ENCODE data around the gene EIF3A.
A peak's percentile ranks its signal among the peaks of the same experiment; 100 is the strongest.

Gene EIF3A

GRCh38 chr10:119080521-119081259, at the start of gene EIF3A:
Gene EIF3A (minus strand): TSS chr10:119080817. CDS start chr10:119080676, 141 bp downstream.
- Histone ChIP-seq H3K27ac (peak within 1 kb of the TSS; percentile 96), H3K9me3 (ENCODE audit: severe bottlenecking) (no peaks in the 10 kb centered on the region), H3K27me3 (ENCODE audit: insufficient read depth, low read depth, severe bottlenecking) (no peaks in the 10 kb centered on the region), H3K36me3 (peaks cover 34% of the 10 kb centered on the region), H3K4me3 (ENCODE audit: low read depth, low read length) (peak within 1 kb of the TSS; percentile 98)
- DNase-seq, result peak; percentile 92
- TF ChIP-seq, protein P1, sequence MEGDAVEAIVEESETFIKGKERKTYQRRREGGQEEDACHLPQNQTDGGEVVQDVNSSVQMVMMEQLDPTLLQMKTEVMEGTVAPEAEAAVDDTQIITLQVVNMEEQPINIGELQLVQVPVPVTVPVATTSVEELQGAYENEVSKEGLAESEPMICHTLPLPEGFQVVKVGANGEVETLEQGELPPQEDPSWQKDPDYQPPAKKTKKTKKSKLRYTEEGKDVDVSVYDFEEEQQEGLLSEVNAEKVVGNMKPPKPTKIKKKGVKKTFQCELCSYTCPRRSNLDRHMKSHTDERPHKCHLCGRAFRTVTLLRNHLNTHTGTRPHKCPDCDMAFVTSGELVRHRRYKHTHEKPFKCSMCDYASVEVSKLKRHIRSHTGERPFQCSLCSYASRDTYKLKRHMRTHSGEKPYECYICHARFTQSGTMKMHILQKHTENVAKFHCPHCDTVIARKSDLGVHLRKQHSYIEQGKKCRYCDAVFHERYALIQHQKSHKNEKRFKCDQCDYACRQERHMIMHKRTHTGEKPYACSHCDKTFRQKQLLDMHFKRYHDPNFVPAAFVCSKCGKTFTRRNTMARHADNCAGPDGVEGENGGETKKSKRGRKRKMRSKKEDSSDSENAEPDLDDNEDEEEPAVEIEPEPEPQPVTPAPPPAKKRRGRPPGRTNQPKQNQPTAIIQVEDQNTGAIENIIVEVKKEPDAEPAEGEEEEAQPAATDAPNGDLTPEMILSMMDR (IDR thresholded peaks at IDR 0.05; ENCODE audit: low read depth, low read length), result no peak

DNA sequence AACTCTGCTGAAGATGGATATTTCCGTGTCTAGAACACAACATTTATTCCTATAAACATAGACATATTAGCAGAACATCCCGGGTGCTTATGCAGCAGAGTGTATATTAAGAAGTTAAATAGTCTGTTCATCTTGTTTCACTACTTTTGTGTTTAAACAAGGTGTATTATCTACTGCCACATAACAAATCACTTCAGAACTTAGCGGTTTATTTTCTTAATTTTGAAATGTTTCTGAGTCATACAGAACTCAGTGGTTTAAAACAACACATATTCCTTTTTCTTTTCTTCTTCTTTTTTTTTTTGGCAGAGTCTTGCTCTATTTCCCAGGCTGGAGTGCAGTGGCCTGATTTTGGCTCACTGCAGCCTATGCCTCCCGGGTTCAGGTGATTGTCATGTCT, 49.1 kb upstream of the EIF3A start:
- Histone ChIP-seq H3K36me3 (peaks cover 56% of the 10 kb centered on the region), H3K27ac (no peak overlapping the region), H3K27me3 (ENCODE audit: insufficient read depth, low read depth, severe bottlenecking) (no peaks in the 10 kb centered on the region), H3K9me3 (ENCODE audit: severe bottlenecking) (no peaks in the 10 kb centered on the region), H3K4me3 (ENCODE audit: low read depth, low read length) (no peak overlapping the region)
- TF ChIP-seq, protein P1 (IDR thresholded peaks at IDR 0.05; ENCODE audit: low read depth, low read length), result no peak
- DNase-seq, result no peak

DNA sequence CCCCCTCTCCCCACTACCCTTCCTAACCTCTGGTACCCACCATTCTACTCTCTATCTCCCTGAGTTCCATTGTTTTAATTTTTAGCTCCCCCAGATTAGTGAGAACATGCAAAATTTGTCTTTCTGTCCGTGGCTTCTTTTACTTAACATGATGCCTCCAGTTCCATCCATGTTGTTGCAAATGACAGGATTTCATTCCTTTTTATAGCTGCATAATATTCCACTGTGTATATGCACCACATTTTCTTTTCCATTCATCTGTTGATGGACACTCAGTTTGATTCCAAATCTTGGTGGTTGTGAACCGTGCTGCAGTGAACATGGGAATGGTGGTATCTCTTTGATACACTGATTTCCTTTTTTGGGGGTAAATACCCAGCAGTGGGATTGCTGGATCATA, 45.3 kb upstream of the EIF3A start:
- H3K27ac ChIP-seq, result no peak overlapping the region
- H3K36me3 ChIP-seq, result peaks cover 57% of the 10 kb centered on the region
- H3K27me3 ChIP-seq (ENCODE audit: insufficient read depth, low read depth, severe bottlenecking), result no peaks in the 10 kb centered on the region
- DNase-seq, result no peak
- H3K9me3 ChIP-seq (ENCODE audit: severe bottlenecking), result no peaks in the 10 kb centered on the region
- TF ChIP-seq, protein P1 (IDR thresholded peaks at IDR 0.05; ENCODE audit: low read depth, low read length), result no peak
- H3K4me3 ChIP-seq (ENCODE audit: low read depth, low read length), result no peak overlapping the region

- no peak overlapping the region for H3K4me3 ChIP-seq (ENCODE audit: low read depth, low read length)
- peaks cover 47% of the 10 kb centered on the region for H3K36me3 ChIP-seq
- H3K27me3 ChIP-seq (ENCODE audit: insufficient read depth, low read depth, severe bottlenecking), result no peaks in the 10 kb centered on the region
- no peak for DNase-seq
- H3K27ac ChIP-seq, result no peak overlapping the region
- TF ChIP-seq, protein P1 (IDR thresholded peaks at IDR 0.05; ENCODE audit: low read depth, low read length), result no peak
- H3K9me3 ChIP-seq (ENCODE audit: severe bottlenecking), result no peaks in the 10 kb centered on the region
These were observed 40.3 kb upstream of the EIF3A start for GRCh38 chr10:119120875-119121274.

GRCh38 chr10:119120413-119120867, 39.8 kb upstream of the EIF3A start:
- peaks cover 43% of the 10 kb centered on the region for H3K36me3 ChIP-seq

More at GRCh38 chr10:119120413-119120867, 39.8 kb upstream of the EIF3A start:
- TF ChIP-seq, protein P1 (IDR thresholded peaks at IDR 0.05; ENCODE audit: low read depth, low read length), result no peak
- H3K27ac ChIP-seq, result no peak overlapping the region
- no peaks in the 10 kb centered on the region for H3K9me3 ChIP-seq (ENCODE audit: severe bottlenecking)
- no peak for DNase-seq
- no peaks in the 10 kb centered on the region for H3K27me3 ChIP-seq (ENCODE audit: insufficient read depth, low read depth, severe bottlenecking)
- no peak overlapping the region for H3K4me3 ChIP-seq (ENCODE audit: low read depth, low read length)
